ENCODE measurements around the gene ZC3HAV1.

- TF ChIP-seq PKNOX1 (IDR thresholded peaks at IDR 0.05) (no peak), FOXA1 (IDR thresholded peaks at IDR 0.05) (no peak), SUZ12 (IDR thresholded peaks at IDR 0.05) (no peak), HDGF (IDR thresholded peaks at IDR 0.05; ENCODE audit: borderline replicate concordance) (no peak), FOXM1 (IDR thresholded peaks at IDR 0.05; ENCODE audit: borderline replicate concordance) (no peak), NFRKB (IDR thresholded peaks at IDR 0.05) (no peak), FOXK2 (IDR thresholded peaks at IDR 0.05) (no peak), SP1 (IDR thresholded peaks at IDR 0.05) (no peak)
Observed at GRCh38 chr7:139099172-139099947, 10.2 kb downstream of the ZC3HAV1 start.

Data from HEK293T (cell line).